GM10248 (cell line): ENCODE data around the gene GLYAT.

Source experiments
- CTCF ChIA-PET: fragments of 300-600 bp; sonication (Branson Sonifier 250); formaldehyde crosslinking; extraction: SDS; loops from one replicate; lab custom pipeline; 2021; ENCODE audit warnings: antibody characterized with exemption; lab: Yijun Ruan, JAX
- POLR2A ChIA-PET: fragments of 350-650 bp; sonication (Branson Sonifier 250); formaldehyde crosslinking; extraction: SDS; loops from one replicate; lab custom pipeline; 2020; ENCODE audit warnings: antibody characterized with exemption; lab: Yijun Ruan, JAX
- DNase-seq: peaks from one replicate; pipeline ENCODE4 v3.0.0; 2012; ENCODE audit errors: extremely low spot score
- CTCF ChIP-seq: IDR thresholded peaks from 2 replicates; pipeline ENCODE4 v1.5.1; 2012; ENCODE audit warnings: mild to moderate bottlenecking, low read depth; ENCODE audit errors: extremely low read depth, missing control alignments, control extremely low read depth

The GLYAT gene

GRCh38 chr11:58731819-58732218 is at the start of gene GLYAT:
GLYAT (minus strand) TSS chr11:58731943; CDS start chr11:58724496, 7,447 bp downstream.
- no peak for DNase-seq
- ChIA-PET POLR2A (no interaction called here), CTCF (interaction anchor here (1.3 to 1.4 kb wide), 2 partner anchors 36 to 79 kb away, joined by 3 read pairs; no protein-coding TSS in a partner anchor)
- no peak for TF ChIP-seq CTCF

GRCh38 chr11:58781345-58781744 is 49.6 kb upstream of the GLYAT start:
- CTCF ChIA-PET: no interaction called here
- POLR2A ChIA-PET: no interaction called here
- DNase-seq: no peak
- no peak for TF ChIP-seq CTCF

GRCh38 chr11:58780578-58780977 is 48.8 kb upstream of the GLYAT start:
- ChIA-PET POLR2A (no interaction called here), CTCF (interaction anchor here (1.0 to 1.2 kb wide), 2 partner anchors 8 to 9 kb away, joined by 4 read pairs; no protein-coding TSS in a partner anchor)
- DNase-seq: no peak
- no peak for TF ChIP-seq CTCF

GRCh38 chr11:58776891-58777710 is 45.4 kb upstream of the GLYAT start:
- ChIA-PET POLR2A (no interaction called here), CTCF (interaction anchor here (0.7 to 3.3 kb wide), 2 partner anchors 9 to 12 kb away, joined by 3 to 14 read pairs; no protein-coding TSS in a partner anchor)
- DNase-seq: no peak
- no peak for TF ChIP-seq CTCF

GRCh38 chr11:58775066-58775708 is 43.4 kb upstream of the GLYAT start:
- CTCF ChIA-PET: interaction anchor here (0.9 to 3.3 kb wide), 3 partner anchors 14 to 123 kb away, joined by 3 to 14 read pairs (median 3); no protein-coding TSS in a partner anchor
- no peak for TF ChIP-seq CTCF
- POLR2A ChIA-PET: no interaction called here
- DNase-seq: no peak

GRCh38 chr11:58774164-58774593 is 42.4 kb upstream of the GLYAT start:
- ChIA-PET POLR2A (no interaction called here), CTCF (interaction anchor here (0.9 to 3.3 kb wide), 4 partner anchors 12 to 122 kb away, joined by 3 to 14 read pairs (median 4); no protein-coding TSS in a partner anchor)
- no peak for TF ChIP-seq CTCF
- no peak for DNase-seq
